Mesenchymal stem cell (in vitro differentiated cells and primary cell): ENCODE data around the gene B3GNT9.

Experiments used
- DNase-seq: peaks from one replicate; pipeline ENCODE4 v3.0.0-alpha.2; 2013
- H2AFZ ChIP-seq: one replicate; pipeline ENCODE4 v1.6.1; 2013; ENCODE audit warnings: low read depth, mild to moderate bottlenecking, control low read depth, inconsistent platforms, low read length, moderate library complexity
- H2AK5ac ChIP-seq: 2 replicates; pipeline ENCODE4 v1.6.1; 2013; ENCODE audit warnings: low read length, moderate library complexity, mild to moderate bottlenecking, inconsistent platforms; ENCODE audit not compliant: severe bottlenecking
- H2BK120ac ChIP-seq: one replicate; pipeline ENCODE4 v1.6.1; 2013; ENCODE audit warnings: low read depth, mild to moderate bottlenecking, inconsistent platforms, low read length, moderate library complexity
- H2BK12ac ChIP-seq, 2 experiments: one replicate each; pipeline ENCODE4 v1.6.1; 2013; ENCODE audit warnings: inconsistent platforms in 2 of 2, low read length in 2 of 2, mild to moderate bottlenecking in 2 of 2, moderate library complexity in 2 of 2, control low read depth in 1 of 2
- H2BK15ac ChIP-seq: one replicate; pipeline ENCODE4 v1.6.1; 2013; ENCODE audit warnings: mild to moderate bottlenecking, low read depth, inconsistent platforms; ENCODE audit not compliant: poor library complexity, severe bottlenecking
- H2BK5ac ChIP-seq: 2 replicates; pipeline ENCODE4 v1.6.1; 2013; ENCODE audit warnings: low read depth, mild to moderate bottlenecking, low read length, control low read depth, inconsistent platforms; ENCODE audit not compliant: poor library complexity, severe bottlenecking
- H3K14ac ChIP-seq, 2 experiments: one replicate each; pipeline ENCODE4 v1.6.1; 2013; ENCODE audit warnings: inconsistent platforms in 2 of 2, low read length in 2 of 2, control low read depth in 1 of 2, mild to moderate bottlenecking in 1 of 2, moderate library complexity in 1 of 2
- H3K18ac ChIP-seq, 2 experiments: one replicate each; pipeline ENCODE4 v1.6.1; 2013; ENCODE audit warnings: inconsistent platforms in 2 of 2, low read length in 2 of 2, control low read depth in 1 of 2, low read depth in 1 of 2, mild to moderate bottlenecking in 1 of 2
- H3K23ac ChIP-seq, 2 experiments: one replicate each; pipeline ENCODE4 v1.6.1; 2013; ENCODE audit warnings: inconsistent platforms in 2 of 2, low read length in 2 of 2, mild to moderate bottlenecking in 2 of 2, moderate library complexity in 2 of 2, control low read depth in 1 of 2
- H3K27ac ChIP-seq: 2 replicates; pipeline ENCODE4 v1.5.1; 2013; ENCODE audit warnings: mild to moderate bottlenecking, moderate library complexity, low read length, control low read depth, inconsistent platforms; ENCODE audit not compliant: poor library complexity, severe bottlenecking
- H3K27me3 ChIP-seq, 2 experiments: 2 replicates each; pipeline versions ENCODE4 v1.6.1 to v1.7.0; 2013; ENCODE audit warnings: low read length in 2 of 2, mild to moderate bottlenecking in 2 of 2, moderate library complexity in 2 of 2, control low read depth in 1 of 2, inconsistent platforms in 1 of 2; ENCODE audit not compliant: control insufficient read depth in 1 of 2, insufficient read depth in 1 of 2
- H3K36me3 ChIP-seq, 2 experiments: 2 replicates each; pipeline versions ENCODE4 v1.6.1 to v1.7.0; 2013; ENCODE audit warnings: low read length in 2 of 2, control low read depth in 1 of 2, inconsistent platforms in 1 of 2, low read depth in 1 of 2, mild to moderate bottlenecking in 1 of 2; ENCODE audit not compliant: insufficient read depth in 2 of 2, control insufficient read depth in 1 of 2
- H3K4ac ChIP-seq, 2 experiments: one replicate each; pipeline ENCODE4 v1.6.1; 2013; ENCODE audit warnings: inconsistent platforms in 2 of 2, low read length in 2 of 2, mild to moderate bottlenecking in 2 of 2, moderate library complexity in 2 of 2, control low read depth in 1 of 2, low read depth in 1 of 2
- H3K4me1 ChIP-seq: 2 replicates; pipeline ENCODE4 v1.6.1; 2013; ENCODE audit warnings: low read depth, low read length, control low read depth; ENCODE audit not compliant: control insufficient read depth, insufficient read depth
- H3K4me2 ChIP-seq: 2 replicates; pipeline ENCODE4 v1.6.1; 2013; ENCODE audit warnings: low read length, mild to moderate bottlenecking, inconsistent platforms; ENCODE audit not compliant: poor library complexity, severe bottlenecking
- H3K4me3 ChIP-seq, 2 experiments: 2 replicates each; pipeline versions ENCODE4 v1.5.1 to v1.7.0; 2013; ENCODE audit warnings: low read length in 2 of 2, mild to moderate bottlenecking in 2 of 2, control low read depth in 1 of 2, low read depth in 1 of 2; ENCODE audit not compliant: insufficient read depth in 1 of 2
- H3K79me1 ChIP-seq: replicated peaks from 2 replicates; pipeline ENCODE4 v1.6.1; 2013; ENCODE audit warnings: mild to moderate bottlenecking, control low read depth, low read length, inconsistent platforms; ENCODE audit not compliant: poor library complexity, severe bottlenecking
- H3K9ac ChIP-seq: 2 replicates; pipeline ENCODE4 v1.7.0; 2013; ENCODE audit warnings: mild to moderate bottlenecking, low read length, moderate library complexity
- H3K9me3 ChIP-seq: 2 replicates; pipeline ENCODE4 v1.7.0; 2013; ENCODE audit warnings: mild to moderate bottlenecking, low read length; ENCODE audit not compliant: control insufficient read depth
- H4K8ac ChIP-seq: one replicate; pipeline ENCODE4 v1.6.1; 2013; ENCODE audit warnings: inconsistent platforms, mild to moderate bottlenecking, low read length, moderate library complexity
- H4K91ac ChIP-seq: one replicate; pipeline ENCODE4 v1.6.1; 2013; ENCODE audit warnings: mild to moderate bottlenecking, low read length, inconsistent platforms
- WGBS: methylation state at CpG from one replicate; pipeline ENCODE4 v1.1.7; 2013; ENCODE audit warnings: mixed read lengths; 5-methylcytosine and 5-hydroxymethylcytosine counted together

Gene B3GNT9

GRCh38 chr16:67149276-67150046 lies 1.3 kb downstream of the B3GNT9 start:
- H3K9me3 ChIP-seq: no peaks in the 10 kb centered on the region
- peak overlapping the region; percentile 60 to 81 for H3K4me3 ChIP-seq
- H3K9ac ChIP-seq: no peak overlapping the region
- peak overlapping the region in 1 of 2 experiments; percentile 72 for H3K18ac ChIP-seq
- no peak overlapping the region for H3K27ac ChIP-seq
- H3K23ac ChIP-seq: peak overlapping the region in 1 of 2 experiments; percentile 9
- H2BK15ac ChIP-seq: peak overlapping the region; percentile 13
- no peak overlapping the region for H2AK5ac ChIP-seq
- no peak overlapping the region for H3K4me2 ChIP-seq
- peak overlapping the region in 1 of 2 experiments; percentile 39 for H2BK12ac ChIP-seq
- peak overlapping the region; percentile 95 for H4K91ac ChIP-seq
- no peak overlapping the region for H2BK5ac ChIP-seq
- peaks cover 0 to 15% of the 10 kb centered on the region in 2 experiments for H3K27me3 ChIP-seq
- H3K4me1 ChIP-seq: peaks cover 26% of the 10 kb centered on the region
- DNase-seq: no peak
- peaks cover 54 to 58% of the 10 kb centered on the region in 2 experiments for H3K36me3 ChIP-seq
- WGBS: 76% methylated on average over 77 of the region's 77 CpGs
- H2AFZ ChIP-seq: no peak overlapping the region
- no peak overlapping the region for H2BK120ac ChIP-seq
- H3K14ac ChIP-seq: no peak overlapping the region
- peak overlapping the region; percentile 99 for H4K8ac ChIP-seq
- peaks cover 10% of the 10 kb centered on the region for H3K79me1 ChIP-seq
- H3K4ac ChIP-seq: peak overlapping the region; percentile 85 to 91

DNA sequence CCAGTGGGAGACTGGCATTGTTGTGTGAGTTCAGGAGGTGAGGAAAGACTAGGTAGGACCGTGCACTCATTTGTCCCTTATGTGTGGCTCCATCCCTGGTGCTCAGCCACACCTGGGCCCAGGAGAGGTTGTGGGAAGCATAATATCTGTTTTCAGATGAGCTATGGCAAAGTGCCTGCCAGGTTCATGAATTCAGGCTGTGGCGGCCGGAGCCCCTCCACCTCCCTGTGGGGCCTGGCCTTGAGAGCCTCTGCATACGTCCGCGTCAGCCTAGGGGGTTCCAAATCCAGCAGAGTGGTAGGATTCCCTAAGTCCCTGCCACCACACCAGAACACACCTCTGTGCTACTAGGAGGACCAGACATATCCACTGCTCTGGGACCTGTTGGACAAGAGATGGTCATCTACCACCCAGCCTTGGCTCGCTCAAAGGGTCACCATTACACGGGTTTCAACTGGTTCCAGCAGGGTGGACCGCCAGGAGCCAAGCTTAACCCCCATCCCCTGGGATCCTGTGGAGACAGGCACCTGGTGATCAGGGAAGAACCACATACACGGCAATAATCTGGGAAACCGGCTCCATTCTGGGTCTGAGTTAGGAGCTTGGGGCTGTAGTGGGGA lies 2.0 kb downstream of the B3GNT9 start:
- Histone ChIP-seq H3K79me1 (peaks cover 10% of the 10 kb centered on the region), H2BK5ac (no peak overlapping the region), H2BK120ac (no peak overlapping the region), H3K9me3 (no peaks in the 10 kb centered on the region), H4K91ac (no peak overlapping the region), H4K8ac (no peak overlapping the region), H3K27ac (no peak overlapping the region), H2AFZ (no peak overlapping the region), H3K14ac (no peak overlapping the region), H3K36me3 (peaks cover 54 to 58% of the 10 kb centered on the region in 2 experiments), H2BK12ac (no peak overlapping the region), H3K9ac (no peak overlapping the region), H3K4me2 (no peak overlapping the region), H3K23ac (no peak overlapping the region), H3K18ac (no peak overlapping the region), H3K4ac (no peak overlapping the region), H3K4me1 (peaks cover 26% of the 10 kb centered on the region), H2BK15ac (no peak overlapping the region), H3K4me3 (no peak overlapping the region), H3K27me3 (peaks cover 0 to 8% of the 10 kb centered on the region in 2 experiments), H2AK5ac (no peak overlapping the region)
- DNase-seq: no peak
- 94% methylated on average over 11 of the region's 11 CpGs for WGBS

- Histone ChIP-seq H4K8ac (peak overlapping the region; percentile 25), H3K14ac (no peak overlapping the region), H3K4me3 (no peak overlapping the region), H3K27ac (no peak overlapping the region), H4K91ac (no peak overlapping the region), H3K27me3 (peaks cover 0 to 7% of the 10 kb centered on the region in 2 experiments), H3K4me1 (peaks cover 26% of the 10 kb centered on the region), H3K4ac (no peak overlapping the region), H3K18ac (no peak overlapping the region), H3K9me3 (no peaks in the 10 kb centered on the region), H2AK5ac (no peak overlapping the region), H3K4me2 (no peak overlapping the region), H3K36me3 (peaks cover 59 to 62% of the 10 kb centered on the region in 2 experiments), H3K9ac (no peak overlapping the region), H2BK120ac (no peak overlapping the region), H2BK15ac (no peak overlapping the region), H2BK12ac (no peak overlapping the region), H2AFZ (no peak overlapping the region), H3K79me1 (peaks cover 10% of the 10 kb centered on the region), H2BK5ac (no peak overlapping the region), H3K23ac (no peak overlapping the region)
- WGBS: 100% methylated on average over 2 of the region's 2 CpGs
- DNase-seq: no peak
Observed at GRCh38 chr16:67148221-67148620, 2.6 kb downstream of the B3GNT9 start.

- Histone ChIP-seq H3K79me1 (peaks cover 10% of the 10 kb centered on the region), H3K4me3 (no peak overlapping the region), H2BK5ac (no peak overlapping the region), H2AK5ac (no peak overlapping the region), H3K4me1 (peaks cover 26% of the 10 kb centered on the region), H2BK120ac (no peak overlapping the region), H3K14ac (no peak overlapping the region), H3K27me3 (peaks cover 0 to under 1% of the 10 kb centered on the region in 2 experiments), H2BK12ac (no peak overlapping the region), H3K4ac (no peak overlapping the region), H3K4me2 (no peak overlapping the region), H4K91ac (peak overlapping the region; percentile 35), H3K36me3 (peaks cover 66 to 68% of the 10 kb centered on the region in 2 experiments), H3K9me3 (no peaks in the 10 kb centered on the region), H2AFZ (no peak overlapping the region), H3K18ac (no peak overlapping the region), H2BK15ac (no peak overlapping the region), H3K27ac (peak overlapping the region; percentile 13), H3K9ac (no peak overlapping the region), H4K8ac (no peak overlapping the region), H3K23ac (no peak overlapping the region)
- 100% methylated on average over 4 of the region's 4 CpGs for WGBS
- no peak for DNase-seq
Observed at GRCh38 chr16:67147437-67148140, 3.2 kb downstream of the B3GNT9 start.
